GM18507 (cell line): ENCODE results near the gene FCN3.
A peak's percentile ranks its signal among the peaks of the same experiment; 100 is the strongest.

Experiments used
- DNase-seq: peaks from one replicate; pipeline ENCODE4 v3.0.0; 2011; ENCODE audit warnings: low read depth; ENCODE audit not compliant: insufficient read length; ENCODE audit errors: extremely low spot score
- FAIRE-seq: peaks from 2 replicates; lab custom pipeline; 2011; peaks lifted over from hg19 to GRCh38; lab: Jason Lieb, UNC

Gene FCN3

DNA sequence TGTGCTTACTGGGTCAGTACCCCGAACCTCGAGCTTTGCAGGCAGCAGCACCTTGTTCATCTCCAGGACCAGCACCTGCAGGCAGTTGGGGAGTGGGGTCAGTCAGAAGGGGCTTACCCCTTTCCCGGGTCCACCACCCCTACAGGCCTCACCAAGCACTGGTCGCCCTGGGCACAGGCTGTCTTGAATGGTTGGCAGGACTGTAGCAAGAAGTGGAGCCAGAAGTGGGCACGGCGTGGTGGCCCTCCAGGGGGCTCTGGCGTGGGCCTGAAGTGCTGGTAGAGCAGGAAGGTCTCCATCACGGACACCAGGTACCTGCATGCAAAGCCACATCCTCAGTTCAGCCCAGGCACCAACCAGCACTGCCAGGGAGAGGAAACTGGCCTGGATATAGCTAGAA is 13.1 kb downstream of the FCN3 start:
- DNase-seq, result no peak
- no peak for FAIRE-seq

- FAIRE-seq, result no peak
- no peak for DNase-seq
Observed at GRCh38 chr1:27361044-27361402, 13.6 kb downstream of the FCN3 start.

GRCh38 chr1:27360159-27361043 is 14.2 kb downstream of the FCN3 start:
- FAIRE-seq (peak; percentile 82), DNase-seq (no peak)

DNA sequence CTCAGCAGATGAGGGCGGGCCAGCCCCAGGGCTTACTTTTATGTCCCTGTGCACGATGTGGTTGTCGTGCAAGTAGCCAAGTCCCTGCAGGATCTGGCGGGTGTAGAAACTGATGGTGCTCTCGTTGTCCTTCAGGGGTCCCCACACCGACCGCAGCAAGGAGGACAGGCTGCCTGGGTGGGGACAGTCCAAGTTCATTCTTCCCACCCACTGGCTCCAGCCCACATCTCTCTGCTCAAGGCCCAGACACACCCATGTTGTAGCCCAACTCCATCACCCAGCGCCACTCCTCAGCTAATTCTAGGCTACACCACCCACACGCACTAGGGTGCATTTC is 14.8 kb downstream of the FCN3 start:
- no peak for DNase-seq
- no peak for FAIRE-seq

- DNase-seq (no peak), FAIRE-seq (no peak)
Observed at GRCh38 chr1:27358928-27359313, 15.7 kb downstream of the FCN3 start.

- DNase-seq (no peak), FAIRE-seq (no peak)
Observed at GRCh38 chr1:27358038-27358927, 16.3 kb downstream of the FCN3 start.

DNA sequence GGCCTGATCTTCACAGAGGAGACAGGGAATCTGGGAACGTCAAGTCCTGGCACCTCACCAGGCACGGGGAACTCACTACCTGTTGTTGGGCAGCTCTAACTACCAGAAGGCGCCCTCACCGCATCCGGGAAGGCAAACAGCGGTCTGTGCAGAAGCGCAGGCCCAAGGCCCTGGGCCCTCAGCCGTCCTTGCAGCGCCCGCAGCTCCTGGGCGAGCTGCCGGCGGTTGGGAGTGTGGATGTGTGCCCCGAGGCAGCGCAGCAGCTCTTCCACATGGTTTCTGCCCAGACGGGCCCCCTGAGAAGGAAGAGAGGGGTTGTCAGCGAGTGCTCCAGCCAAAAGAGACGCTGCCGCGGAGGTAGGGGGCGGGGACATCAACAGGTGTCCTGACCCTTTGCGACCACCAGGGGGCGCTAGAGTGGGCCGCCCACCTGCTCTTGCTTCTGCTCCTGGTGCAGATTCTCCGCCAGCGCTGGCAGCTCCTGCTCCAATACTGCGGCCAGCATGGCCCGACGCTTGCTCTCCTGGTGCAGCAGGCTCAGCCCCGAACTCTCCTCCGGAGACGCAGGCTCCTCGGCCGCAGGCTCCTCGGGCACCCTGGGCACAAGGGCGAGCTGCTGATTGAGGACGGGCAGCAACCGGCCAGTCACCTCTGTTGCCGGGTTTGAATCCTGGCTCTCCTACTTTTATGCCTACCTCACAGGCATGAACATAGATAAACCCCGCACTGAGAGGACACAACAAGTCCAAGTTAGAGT is 17.2 kb downstream of the FCN3 start:
- FAIRE-seq, result peak; percentile 85
- peak; percentile 83 for DNase-seq

GRCh38 chr1:27356619-27357280 is 17.9 kb downstream of the FCN3 start:
- no peak for DNase-seq

GRCh38 chr1:27356277-27356618 is 18.4 kb downstream of the FCN3 start:
- FAIRE-seq, result no peak
- DNase-seq, result no peak

More at GRCh38 chr1:27356619-27357280, 17.9 kb downstream of the FCN3 start:
- FAIRE-seq, result no peak

GRCh38 chr1:27355683-27356082 is 18.9 kb downstream of the FCN3 start:
- FAIRE-seq (no peak), DNase-seq (no peak)

- DNase-seq, result no peak
- FAIRE-seq, result no peak
Observed at GRCh38 chr1:27353629-27354028, 21.0 kb downstream of the FCN3 start.

DNA sequence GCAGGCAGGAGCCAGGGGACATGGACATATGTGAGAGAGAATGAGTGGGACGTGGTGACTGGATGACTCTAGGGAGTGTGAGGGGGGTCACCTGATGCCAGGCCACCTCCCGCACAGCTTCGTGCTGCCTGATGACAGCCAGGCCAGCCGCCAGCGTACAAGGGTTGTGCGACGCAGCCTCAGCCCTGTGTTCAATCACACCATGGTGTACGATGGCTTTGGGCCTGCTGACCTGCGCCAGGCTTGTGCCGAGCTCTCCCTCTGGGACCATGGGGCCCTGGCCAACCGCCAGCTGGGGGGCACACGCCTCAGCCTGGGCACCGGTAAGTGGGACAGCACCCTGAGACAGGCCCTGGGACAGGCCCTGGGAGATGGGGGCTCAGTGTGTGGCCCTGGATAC is 21.5 kb downstream of the FCN3 start:
- DNase-seq (no peak), FAIRE-seq (no peak)

DNA sequence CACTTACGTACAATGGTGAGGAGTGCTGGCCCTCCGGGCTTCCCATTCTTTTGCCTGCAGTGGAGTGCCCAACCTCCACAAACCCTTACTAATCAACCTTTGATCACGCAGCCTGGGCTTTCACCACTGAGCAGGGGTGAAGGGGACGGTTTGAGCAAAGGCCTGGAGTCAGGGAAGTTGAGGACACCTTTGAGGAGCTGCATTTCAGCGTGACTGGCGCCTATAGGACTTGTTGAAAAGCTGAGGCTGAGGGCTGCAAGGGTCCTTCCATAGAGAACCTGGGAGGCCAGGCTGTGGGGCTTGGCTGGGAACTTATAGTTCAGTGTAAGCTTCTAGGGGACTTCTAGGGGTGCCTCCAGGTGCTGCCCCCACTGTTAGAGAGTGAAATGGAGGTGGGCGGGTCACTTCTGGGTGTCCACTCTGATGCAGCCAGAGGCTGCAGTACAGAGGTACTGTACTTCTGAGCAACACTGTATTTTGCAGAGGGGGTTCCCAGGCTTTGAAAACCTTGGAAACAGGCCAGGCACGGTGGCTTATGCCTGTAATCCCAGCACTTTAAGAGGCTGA is 23.0 kb downstream of the FCN3 start:
- FAIRE-seq (no peak), DNase-seq (no peak)

GRCh38 chr1:27350663-27351540 is 23.7 kb downstream of the FCN3 start:
- FAIRE-seq (no peak), DNase-seq (no peak)

DNA sequence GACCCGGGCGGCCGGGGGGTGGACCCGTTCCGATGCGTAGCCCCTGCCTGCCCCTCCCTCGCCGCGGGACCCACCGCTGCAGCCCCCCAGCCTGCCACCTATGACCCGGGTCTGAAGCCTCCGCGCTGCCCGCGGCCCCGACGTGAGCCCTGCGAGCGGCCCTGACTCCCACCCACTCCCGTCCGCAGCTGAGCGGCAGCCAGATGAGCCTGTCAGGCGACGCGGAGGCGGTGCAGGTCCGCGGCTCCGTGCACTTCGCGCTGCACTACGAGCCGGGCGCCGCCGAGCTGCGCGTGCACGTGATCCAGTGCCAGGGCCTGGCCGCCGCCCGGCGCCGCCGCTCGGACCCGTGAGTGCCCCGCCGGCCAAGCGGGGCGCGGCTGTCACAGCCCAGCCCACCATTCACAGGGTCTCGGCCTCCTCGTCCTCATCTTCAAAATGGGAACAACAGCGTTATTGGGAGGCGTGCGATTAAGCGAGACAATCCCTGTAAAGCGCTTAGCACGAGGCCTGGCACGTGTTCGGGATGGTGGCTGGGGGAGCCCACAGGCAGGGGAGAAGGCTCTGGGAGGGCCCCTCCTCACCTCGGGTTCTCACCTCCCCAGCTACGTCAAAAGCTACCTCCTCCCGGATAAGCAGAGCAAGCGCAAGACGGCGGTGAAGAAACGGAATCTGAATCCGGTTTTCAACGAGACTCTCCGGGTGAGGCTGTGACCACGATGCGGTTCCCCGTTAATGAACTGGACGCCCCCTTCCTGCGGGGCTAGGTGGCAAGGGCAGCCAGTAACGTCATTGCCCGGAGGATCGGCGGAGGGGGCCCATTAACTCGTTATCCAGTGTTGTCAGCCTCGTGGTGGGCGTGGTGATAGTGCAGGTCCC is 24.6 kb downstream of the FCN3 start:
- FAIRE-seq (no peak), DNase-seq (no peak)

- DNase-seq (no peak), FAIRE-seq (no peak)
Observed at GRCh38 chr1:27348861-27349783, 25.5 kb downstream of the FCN3 start.
